HepG2 (cell line): ENCODE results near the gene RTEL1. TPM values are rescaled to one million over a fixed set of nuclear protein-coding genes. Genes with fewer than 3 reads are reported as not detected.

Experiments used
- ELF3 ChIP-seq: IDR thresholded peaks from 2 replicates; pipeline ENCODE4 v1.6.1; 2016; ENCODE audit warnings: missing genetic modification reagents, missing compliant biosample characterization
- GFI1 ChIP-seq: sonication (generic); formaldehyde crosslinking; IDR thresholded peaks from 2 replicates; pipeline ENCODE4 v1.5.0; 2020; ENCODE audit warnings: missing genetic modification reagents, mild to moderate bottlenecking, borderline replicate concordance
- HNF4A ChIP-seq: sonication (generic); formaldehyde crosslinking; IDR thresholded peaks from 2 replicates; pipeline ENCODE4 v1.4.0; 2020; ENCODE audit warnings: missing genetic modification reagents
- HNRNPK ChIP-seq: fragments of 200-400 bp; formaldehyde crosslinking; IDR thresholded peaks from 2 replicates; pipeline ENCODE4 v1.6.1; 2018; ENCODE audit warnings: low read length, low read depth, moderate library complexity, mild to moderate bottlenecking; ENCODE audit not compliant: poor library complexity, severe bottlenecking
- HNRNPUL1 ChIP-seq: fragments of 200-400 bp; formaldehyde crosslinking; IDR thresholded peaks from 2 replicates; pipeline ENCODE4 v1.6.1; 2017; ENCODE audit warnings: low read depth, mild to moderate bottlenecking, low read length, moderate library complexity
- KDM4B ChIP-seq: sonication (generic); formaldehyde crosslinking; IDR thresholded peaks from 2 replicates; pipeline ENCODE4 v1.4.0; 2020; ENCODE audit warnings: missing genetic modification reagents
- SAFB2 ChIP-seq: sonication (generic); formaldehyde crosslinking; IDR thresholded peaks from 2 replicates; pipeline ENCODE4 v1.5.1; 2020; ENCODE audit warnings: missing genetic modification reagents, low read depth, mild to moderate bottlenecking, borderline replicate concordance
- ZBTB3 ChIP-seq: sonication (generic); formaldehyde crosslinking; IDR thresholded peaks from 2 replicates; pipeline ENCODE4 v1.4.0; 2020; ENCODE audit warnings: low read depth, mild to moderate bottlenecking, moderate library complexity, missing genetic modification reagents, borderline replicate concordance
- ZBTB8A ChIP-seq: sonication (generic); formaldehyde crosslinking; IDR thresholded peaks from 2 replicates; pipeline ENCODE4 v1.4.0; 2020; ENCODE audit warnings: mild to moderate bottlenecking, low read depth, missing genetic modification reagents, borderline replicate concordance
- ZNF337 ChIP-seq: sonication (generic); formaldehyde crosslinking; IDR thresholded peaks from 2 replicates; pipeline ENCODE4 v1.5.1; 2020; ENCODE audit warnings: missing genetic modification reagents, low read depth, mild to moderate bottlenecking, borderline replicate concordance
- ZNF543 ChIP-seq: sonication (generic); formaldehyde crosslinking; IDR thresholded peaks from 2 replicates; pipeline ENCODE4 v1.4.0; 2020; ENCODE audit warnings: mild to moderate bottlenecking, missing genetic modification reagents
- ZNF749 ChIP-seq: sonication (generic); formaldehyde crosslinking; IDR thresholded peaks from 2 replicates; pipeline ENCODE4 v1.8.0; 2022; ENCODE audit warnings: mild to moderate bottlenecking, missing genetic modification reagents, moderate library complexity, borderline replicate concordance
- ZNF781 ChIP-seq: sonication (generic); formaldehyde crosslinking; IDR thresholded peaks from 2 replicates; pipeline ENCODE4 v1.5.1; 2020; ENCODE audit warnings: borderline replicate concordance, mild to moderate bottlenecking, missing genetic modification reagents; ENCODE audit errors: not compliant biosample characterization
- ZNF790 ChIP-seq: sonication (generic); formaldehyde crosslinking; IDR thresholded peaks from 2 replicates; pipeline ENCODE4 v1.8.0; 2022; ENCODE audit warnings: missing genetic modification reagents, mild to moderate bottlenecking, borderline replicate concordance
- ZNF883 ChIP-seq: sonication (generic); formaldehyde crosslinking; IDR thresholded peaks from 2 replicates; pipeline ENCODE4 v1.5.1; 2020; ENCODE audit warnings: mild to moderate bottlenecking, missing genetic modification reagents; ENCODE audit errors: not compliant biosample characterization
- ZSCAN29 ChIP-seq: sonication (generic); formaldehyde crosslinking; conservative IDR thresholded peaks from 2 replicates; pipeline ENCODE4 v1.4.0; 2020; ENCODE audit warnings: mild to moderate bottlenecking, missing genetic modification reagents
- polyA plus RNA-seq, 8 experiments: library from polyadenylated mRNA; depleted of rRNA in 3 of 8; stranded (reverse) in 7 of 8; unstranded in 1 of 8; fragments of >200 nt; fragmentation: Illumina TruSeq in 4 of 8; extraction: Trizol in 4 of 8; gene quantifications; 2 replicates each; pipeline versions ENCODE4 v1.2.1 to v1.2.3, GENCODE V29; 2011 to 2016; ENCODE audit warnings: low read depth in 4 of 8, missing spikeins in 1 of 8, mixed read lengths in 1 of 8; ENCODE audit not compliant: insufficient read depth in 1 of 8
- total RNA-seq, 5 experiments: library from RNA; depleted of rRNA; stranded (reverse); fragments of >200 nt; fragmentation: Illumina TruSeq; extraction: Trizol; gene quantifications; 2 replicates each; pipeline ENCODE4 v1.2.3, GENCODE V29; 2016; ENCODE audit warnings: low read depth in 1 of 5
- TF ChIP-seq, protein P1 (sequence below), 2 experiments: sonication (generic) in 1 of 2; formaldehyde crosslinking in 1 of 2; IDR thresholded peaks; 2 replicates each; pipeline versions ENCODE4 v1.4.0 to v1.6.1; 2018 to 2020; ENCODE audit warnings: missing genetic modification reagents in 2 of 2, borderline replicate concordance in 1 of 2, low read depth in 1 of 2, mild to moderate bottlenecking in 1 of 2, missing biosample characterization in 1 of 2
- TF ChIP-seq, protein P2 (sequence below): sonication (generic); formaldehyde crosslinking; IDR thresholded peaks from 2 replicates; pipeline ENCODE4 v1.9.0; 2021; ENCODE audit warnings: missing genetic modification reagents, borderline replicate concordance
- TF ChIP-seq, protein P3 (sequence below): sonication (generic); formaldehyde crosslinking; IDR thresholded peaks from 2 replicates; pipeline ENCODE4 v1.8.0; 2023; ENCODE audit warnings: mild to moderate bottlenecking, missing genetic modification reagents
- TF ChIP-seq, protein P4 (sequence below): sonication (generic); formaldehyde crosslinking; IDR thresholded peaks from 2 replicates; pipeline ENCODE4 v1.4.0; 2020; ENCODE audit warnings: missing genetic modification reagents
- TF ChIP-seq, protein P5 (sequence below): sonication (generic); formaldehyde crosslinking; IDR thresholded peaks from 2 replicates; pipeline ENCODE4 v1.4.0; 2020; ENCODE audit warnings: missing genetic modification reagents

Gene RTEL1
- total and polyA plus RNA-seq, 2 of the 13 experiments (the other 11 are each of a cell fraction or from before 2014, with no cell fraction given), result 21.8 to 36.4 TPM

DNA sequence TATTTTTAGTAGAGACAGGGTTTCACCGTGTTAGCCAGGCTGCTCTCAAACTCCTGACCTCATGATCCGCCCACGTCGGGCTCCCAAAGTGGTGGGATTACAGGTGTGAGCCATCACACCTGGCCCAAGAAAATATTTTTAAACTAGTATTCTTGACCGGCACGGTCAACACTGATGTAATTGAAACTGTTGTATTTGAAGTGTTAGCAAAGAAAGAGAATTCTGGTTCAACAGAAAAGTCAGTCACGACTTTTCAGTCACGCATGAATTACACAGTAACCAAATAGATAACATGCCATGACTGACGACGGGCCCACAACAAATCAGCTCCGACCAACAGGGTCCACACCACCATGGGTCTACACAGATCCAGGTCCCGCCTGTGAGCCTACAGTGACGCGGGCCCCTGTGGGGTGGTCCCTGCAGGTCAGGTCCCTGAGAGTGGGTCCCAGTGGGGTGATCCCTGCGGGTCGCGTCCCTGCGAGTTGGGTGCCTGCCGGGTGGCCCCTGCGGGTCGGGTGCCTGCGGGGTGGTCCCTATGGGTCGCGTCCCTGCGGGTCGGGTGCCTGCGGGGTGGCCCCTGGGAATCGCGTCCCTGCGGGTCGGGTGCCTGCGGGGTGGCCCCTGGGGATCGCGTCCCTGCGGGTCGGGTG lies 32.2 kb upstream of the RTEL1 start (continued):
- TF ChIP-seq GFI1 (CRISPR knock-in tag), result 0 out of 2 replicates have a peak, but pooled peaks have one; percentile 24
- TF ChIP-seq, protein P1, sequence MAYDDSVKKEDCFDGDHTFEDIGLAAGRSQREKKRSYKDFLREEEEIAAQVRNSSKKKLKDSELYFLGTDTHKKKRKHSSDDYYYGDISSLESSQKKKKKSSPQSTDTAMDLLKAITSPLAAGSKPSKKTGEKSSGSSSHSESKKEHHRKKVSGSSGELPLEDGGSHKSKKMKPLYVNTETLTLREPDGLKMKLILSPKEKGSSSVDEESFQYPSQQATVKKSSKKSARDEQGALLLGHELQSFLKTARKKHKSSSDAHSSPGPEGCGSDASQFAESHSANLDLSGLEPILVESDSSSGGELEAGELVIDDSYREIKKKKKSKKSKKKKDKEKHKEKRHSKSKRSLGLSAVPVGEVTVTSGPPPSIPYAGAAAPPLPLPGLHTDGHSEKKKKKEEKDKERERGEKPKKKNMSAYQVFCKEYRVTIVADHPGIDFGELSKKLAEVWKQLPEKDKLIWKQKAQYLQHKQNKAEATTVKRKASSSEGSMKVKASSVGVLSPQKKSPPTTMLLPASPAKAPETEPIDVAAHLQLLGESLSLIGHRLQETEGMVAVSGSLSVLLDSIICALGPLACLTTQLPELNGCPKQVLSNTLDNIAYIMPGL (CRISPR knock-in tag; IDR thresholded peaks at IDR 0.05; ENCODE audit: borderline replicate concordance in 1 of 2, low read depth in 1 of 2), result peak in 1 of 2 experiments; percentile 77; a peak in 1 of 4 replicates
- peak; percentile 28; the same call in 1 of the 2 replicates for TF ChIP-seq KDM4B (CRISPR knock-in tag)
- TF ChIP-seq SAFB2 (CRISPR knock-in tag), result peak; percentile 29
- TF ChIP-seq, protein P2, sequence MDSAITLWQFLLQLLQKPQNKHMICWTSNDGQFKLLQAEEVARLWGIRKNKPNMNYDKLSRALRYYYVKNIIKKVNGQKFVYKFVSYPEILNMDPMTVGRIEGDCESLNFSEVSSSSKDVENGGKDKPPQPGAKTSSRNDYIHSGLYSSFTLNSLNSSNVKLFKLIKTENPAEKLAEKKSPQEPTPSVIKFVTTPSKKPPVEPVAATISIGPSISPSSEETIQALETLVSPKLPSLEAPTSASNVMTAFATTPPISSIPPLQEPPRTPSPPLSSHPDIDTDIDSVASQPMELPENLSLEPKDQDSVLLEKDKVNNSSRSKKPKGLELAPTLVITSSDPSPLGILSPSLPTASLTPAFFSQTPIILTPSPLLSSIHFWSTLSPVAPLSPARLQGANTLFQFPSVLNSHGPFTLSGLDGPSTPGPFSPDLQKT (CRISPR knock-in tag), result no peak
- TF ChIP-seq ELF3 (CRISPR knock-in tag), result 0 out of 2 replicates have a peak, but pooled peaks have one; percentile 10
- TF ChIP-seq HNRNPUL1, result no peak
- TF ChIP-seq ZNF749 (CRISPR knock-in tag), result peak; percentile 80; the same call in 1 of the 2 replicates
- TF ChIP-seq ZBTB3 (CRISPR knock-in tag), result 0 out of 2 replicates have a peak, but pooled peaks have one; percentile 18
- TF ChIP-seq, protein P3, sequence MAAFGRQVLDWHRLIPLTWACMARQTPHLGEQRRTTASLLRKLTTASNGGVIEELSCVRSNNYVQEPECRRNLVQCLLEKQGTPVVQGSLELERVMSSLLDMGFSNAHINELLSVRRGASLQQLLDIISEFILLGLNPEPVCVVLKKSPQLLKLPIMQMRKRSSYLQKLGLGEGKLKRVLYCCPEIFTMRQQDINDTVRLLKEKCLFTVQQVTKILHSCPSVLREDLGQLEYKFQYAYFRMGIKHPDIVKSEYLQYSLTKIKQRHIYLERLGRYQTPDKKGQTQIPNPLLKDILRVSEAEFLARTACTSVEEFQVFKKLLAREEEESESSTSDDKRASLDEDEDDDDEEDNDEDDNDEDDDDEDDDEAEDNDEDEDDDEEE (CRISPR knock-in tag), result peak; percentile 56; the same call in 1 of the 2 replicates
- TF ChIP-seq, protein P4, sequence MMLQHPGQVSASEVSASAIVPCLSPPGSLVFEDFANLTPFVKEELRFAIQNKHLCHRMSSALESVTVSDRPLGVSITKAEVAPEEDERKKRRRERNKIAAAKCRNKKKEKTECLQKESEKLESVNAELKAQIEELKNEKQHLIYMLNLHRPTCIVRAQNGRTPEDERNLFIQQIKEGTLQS, result no peak
- TF ChIP-seq, protein P5, sequence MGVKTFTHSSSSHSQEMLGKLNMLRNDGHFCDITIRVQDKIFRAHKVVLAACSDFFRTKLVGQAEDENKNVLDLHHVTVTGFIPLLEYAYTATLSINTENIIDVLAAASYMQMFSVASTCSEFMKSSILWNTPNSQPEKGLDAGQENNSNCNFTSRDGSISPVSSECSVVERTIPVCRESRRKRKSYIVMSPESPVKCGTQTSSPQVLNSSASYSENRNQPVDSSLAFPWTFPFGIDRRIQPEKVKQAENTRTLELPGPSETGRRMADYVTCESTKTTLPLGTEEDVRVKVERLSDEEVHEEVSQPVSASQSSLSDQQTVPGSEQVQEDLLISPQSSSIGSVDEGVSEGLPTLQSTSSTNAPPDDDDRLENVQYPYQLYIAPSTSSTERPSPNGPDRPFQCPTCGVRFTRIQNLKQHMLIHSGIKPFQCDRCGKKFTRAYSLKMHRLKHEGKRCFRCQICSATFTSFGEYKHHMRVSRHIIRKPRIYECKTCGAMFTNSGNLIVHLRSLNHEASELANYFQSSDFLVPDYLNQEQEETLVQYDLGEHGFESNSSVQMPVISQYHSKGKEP (CRISPR knock-in tag), result 0 out of 2 replicates have a peak, but pooled peaks have one; percentile 36
- 0 out of 2 replicates have a peak, but pooled peaks have one; percentile 78 for TF ChIP-seq ZNF543
- peak; percentile 48; the same call in 1 of the 2 replicates for TF ChIP-seq ZBTB8A (CRISPR knock-in tag)
- peak; percentile 88; the same call in 1 of the 2 replicates for TF ChIP-seq ZNF337 (CRISPR knock-in tag)
- TF ChIP-seq ZNF781 (CRISPR knock-in tag), result peak; percentile 79
- peak; percentile 83; the same call in 1 of the 2 replicates for TF ChIP-seq ZSCAN29 (CRISPR knock-in tag)
- 0 out of 2 replicates have a peak, but pooled peaks have one; percentile 42 for TF ChIP-seq ZNF790
- TF ChIP-seq HNRNPK, result no peak
- TF ChIP-seq ZNF883 (CRISPR knock-in tag), result peak; percentile 89
- no peak for TF ChIP-seq HNF4A (CRISPR knock-in tag)
